Measurements from ENCODE around the gene CDC42BPA. TPM values are rescaled to one million over a fixed set of nuclear protein-coding genes. Genes with fewer than 3 reads are reported as not detected.

CDC42BPA gene
- total and polyA plus RNA-seq, 2 of the 8 experiments (the other 6 are each of a cell fraction or from before 2014, with no cell fraction given): 7.1 to 28.5 TPM

DNA sequence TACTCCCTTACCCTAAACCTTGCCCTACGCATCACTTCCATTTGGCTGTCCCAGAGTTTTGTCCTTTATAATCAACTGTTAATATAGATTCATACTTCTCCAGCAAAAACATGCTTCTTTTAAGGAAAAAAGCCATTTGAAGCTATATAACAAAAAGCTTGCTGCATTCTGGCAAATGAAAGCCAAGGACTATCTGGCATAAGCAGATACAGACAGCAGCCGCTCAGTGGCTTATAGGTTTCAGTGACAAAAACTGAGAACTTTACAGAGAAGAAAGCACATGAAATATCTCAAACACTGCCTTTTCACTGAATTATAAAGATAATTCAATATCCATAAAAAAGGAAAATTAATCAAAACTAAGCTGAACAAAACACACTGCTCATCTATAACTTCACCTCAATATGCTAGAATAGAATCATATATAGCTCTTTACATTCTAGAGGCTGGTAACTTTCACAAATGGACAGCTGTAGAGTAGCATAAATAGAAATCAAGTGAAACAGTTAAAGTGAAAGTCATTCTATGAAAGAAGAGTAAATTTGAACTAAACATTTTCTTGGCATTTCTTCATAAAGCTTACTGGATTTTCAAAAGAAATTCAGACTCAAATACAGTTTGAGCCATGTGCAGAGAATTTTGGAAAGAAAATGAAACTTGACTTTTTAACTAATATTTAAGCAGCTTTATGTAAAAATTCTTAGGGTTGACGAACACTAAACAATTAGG lies 19.6 kb downstream of the CDC42BPA start:
- Histone ChIP-seq H2AFZ (ENCODE audit: low read length) (no peak overlapping the region), H3K23ac (ENCODE audit: insufficient read length) (no peak overlapping the region), H3K79me2 (ENCODE audit: control insufficient read depth in 1 of 2, insufficient read depth in 2 of 2, low read length in 2 of 2) (peaks cover 0 to 85% of the 10 kb centered on the region in 2 experiments; a peak in 3 of 4 replicates), H3K79me1 (ENCODE audit: low read depth, low read length) (no peaks in the 10 kb centered on the region), H2BK20ac (ENCODE audit: low read length) (no peak overlapping the region), H2BK12ac (ENCODE audit: low read depth, low read length) (no peak overlapping the region), H3K56ac (replicated peaks; ENCODE audit: insufficient read length, low read depth, low read length) (no peak overlapping the region), H2BK15ac (ENCODE audit: low read length) (no peak overlapping the region), H3K36me3 (ENCODE audit: control insufficient read depth in 2 of 4, insufficient read depth in 4 of 4, low read length in 3 of 4) (no peaks in the 10 kb centered on the region), H3K9me3 (ENCODE audit: insufficient read depth in 2 of 2, low read depth in 1 of 2, low read length in 1 of 2) (no peaks in the 10 kb centered on the region), H4K5ac (ENCODE audit: insufficient read length, low read depth, low read length) (no peak overlapping the region), H2AK5ac (ENCODE audit: low read depth, low read length) (no peak overlapping the region), H3K27me3 (replicated peaks in 1 of 4; ENCODE audit: control insufficient read depth in 3 of 4, extremely low read depth in 1 of 4, insufficient read depth in 3 of 4, low read length in 3 of 4) (no peaks in the 10 kb centered on the region), H3K18ac (ENCODE audit: extremely low read depth, low read length) (no peak overlapping the region), H4K91ac (replicated peaks; ENCODE audit: insufficient read length, low read length) (no peak overlapping the region), H3K27ac (ENCODE audit: low read depth, low read length) (no peak overlapping the region), H3K9ac (replicated peaks in 1 of 4; ENCODE audit: extremely low read depth in 1 of 4, low read depth in 3 of 4, low read length in 3 of 4) (no peak overlapping the region), H4K8ac (ENCODE audit: extremely low read depth, insufficient read depth, low read length) (no peak overlapping the region), H3K14ac (ENCODE audit: insufficient read length) (no peak overlapping the region), H3K4me1 (replicated peaks in 1 of 4; ENCODE audit: control insufficient read depth in 3 of 4, insufficient read depth in 4 of 4, low read length in 3 of 4) (no peaks in the 10 kb centered on the region), H3K23me2 (ENCODE audit: low read depth, low read length) (no peaks in the 10 kb centered on the region), H4K20me1 (replicated peaks in 1 of 2; ENCODE audit: control insufficient read depth in 1 of 2, insufficient read depth in 2 of 2, low read length in 2 of 2) (peaks cover 2 to 3% of the 10 kb centered on the region in 2 experiments), H2BK5ac (ENCODE audit: low read depth, low read length) (no peak overlapping the region), H2BK120ac (replicated peaks; ENCODE audit: low read depth, low read length) (no peak overlapping the region), H3K4me2 (ENCODE audit: insufficient read depth in 1 of 2, low read depth in 2 of 2, low read length in 2 of 2) (no peak overlapping the region), H3K4me3 (ENCODE audit: extremely low read depth in 1 of 4, insufficient read depth in 2 of 4, low read depth in 3 of 4, low read length in 4 of 4) (no peak overlapping the region), H3K4ac (replicated peaks; ENCODE audit: insufficient read length, low read depth, low read length) (no peak overlapping the region)
- TF ChIP-seq NRF1 (IDR thresholded peaks at IDR 0.05; ENCODE audit: low read depth, low read length) (no peak), POU5F1 (IDR thresholded peaks at IDR 0.05; ENCODE audit: low read depth, low read length) (no peak), SRF (IDR thresholded peaks at IDR 0.05; ENCODE audit: low read depth, low read length) (no peak), SP2 (IDR thresholded peaks at IDR 0.05; ENCODE audit: low read length) (no peak), ZNF274 (IDR thresholded peaks at IDR 0.05; ENCODE audit: borderline replicate concordance, extremely low read depth, low read length) (no peak), CTBP2 (IDR thresholded peaks at IDR 0.05; ENCODE audit: borderline replicate concordance, insufficient read depth, insufficient read length, low read length) (no peak), CBX8 (IDR thresholded peaks at IDR 0.05; ENCODE audit: borderline replicate concordance, low read depth, low read length) (no peak), RXRA (IDR thresholded peaks at IDR 0.05; ENCODE audit: insufficient read depth, low read depth, low read length) (no peak)
- TF ChIP-seq, protein P1, sequence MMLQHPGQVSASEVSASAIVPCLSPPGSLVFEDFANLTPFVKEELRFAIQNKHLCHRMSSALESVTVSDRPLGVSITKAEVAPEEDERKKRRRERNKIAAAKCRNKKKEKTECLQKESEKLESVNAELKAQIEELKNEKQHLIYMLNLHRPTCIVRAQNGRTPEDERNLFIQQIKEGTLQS (IDR thresholded peaks at IDR 0.05; ENCODE audit: insufficient read depth, low read depth, low read length): no peak
- DNase-seq (ENCODE audit: low read depth in 1 of 2, low spot score in 2 of 2): no peak
- CTCF ChIA-PET (ENCODE audit: partially characterized antibody): interaction anchor here (0.7 to 1.4 kb wide), 4 partner anchors 8 to 368 kb away, joined by 3 to 4 read pairs (median 3); no protein-coding TSS in a partner anchor
- FAIRE-seq: no peak
- POLR2A ChIA-PET (ENCODE audit: partially characterized antibody): interaction anchor here (0.9 to 2.5 kb wide), 3 partner anchors 8 to 19 kb away, joined by 3 to 8 read pairs (median 3); partner anchors contain the start of gene CDC42BPA
- 91% methylated on average over 3 of the region's 3 CpGs; no CpG with 5 or more reads in 1 of the 2 experiments for WGBS, 2 experiments (ENCODE audit: extremely low coverage in 1 of 2, insufficient coverage in 1 of 2, insufficient read length in 1 of 2, insufficient replicate concordance in 2 of 2, low coverage in 1 of 2, low lambda C conversion rate in 2 of 2, missing lambda C conversion rate in 1 of 2)

Data from H1 (cell line).